HCT116 (cell line): ENCODE measurements around the gene HLCS. TPM values are rescaled to one million over a fixed set of nuclear protein-coding genes. Genes with fewer than 3 reads are reported as not detected.

ENCODE experiments used
- ATAC-seq: fragments of 200-7000 bp; cut with Tn5 transposase; 2 replicates; pipeline ENCODE4 v1.9.1; 2020; ENCODE audit warnings: mild to moderate bottlenecking, moderate library complexity
- BruUV-seq: library from RNA; stranded (reverse); fragments of 400-500 nt; replicated peaks from 2 replicates; lab custom pipeline; 2021; lab: Mats Ljungman, UMichigan
- CTCF ChIA-PET: fragments of 300-600 bp; sonication (Branson Sonifier 250); formaldehyde crosslinking; loops from one replicate; lab custom pipeline; 2021; ENCODE audit warnings: antibody characterized with exemption; lab: Charles Lee
- POLR2A ChIA-PET: fragments of 300-600, 350-600 bp; sonication (Branson Sonifier 250); formaldehyde crosslinking; loops from one replicate; lab custom pipeline; 2021; ENCODE audit warnings: antibody characterized with exemption; lab: Charles Lee
- RAD21 ChIA-PET, 2 experiments: fragments of 300-600 bp; sonication (Branson Sonifier 250); formaldehyde crosslinking; loops; one replicate each; lab custom pipeline; 2023; ENCODE audit warnings: low total read pairs in 2 of 2; ENCODE audit not compliant: uncharacterized antibody in 2 of 2, unreplicated experiment in 2 of 2, low non-redundant PET in 1 of 2; lab: Charles Lee
- DNase-seq: peaks from one replicate; pipeline ENCODE4 v3.0.0-alpha.2; 2010; ENCODE audit warnings: low read depth, low spot score
- H2AFZ ChIP-seq: fragments of 200-600 bp; shearing (Covaris generic), sonication (generic); 2 replicates; pipeline ENCODE4 v1.6.1; 2017; ENCODE audit warnings: low read depth, mixed run types, mixed read lengths, antibody characterized with exemption, low read length; ENCODE audit not compliant: poor library complexity, severe bottlenecking
- H3K27ac ChIP-seq: 2 replicates; pipeline ENCODE4 v1.5.1; 2012; ENCODE audit warnings: low read depth, low read length
- H3K27me3 ChIP-seq: fragments of 200-600 bp; sonication (generic); 2 replicates; pipeline ENCODE4 v1.6.1; 2016; ENCODE audit warnings: mixed run types, low read length, mixed read lengths; ENCODE audit not compliant: insufficient read depth
- H3K36me3 ChIP-seq, 2 experiments: fragments of 200-500 bp in 1 of 2; fragments of 200-600 bp in 1 of 2; sonication (Bioruptor generic) in 1 of 2; sonication (generic) in 1 of 2; 2 replicates each; pipeline versions ENCODE4 v1.5.1 to v1.6.1; 2014 to 2016; ENCODE audit warnings: low read length in 2 of 2, inconsistent platforms in 1 of 2, mixed read lengths in 1 of 2, mixed run types in 1 of 2; ENCODE audit not compliant: insufficient read depth in 2 of 2, control insufficient read depth in 1 of 2
- H3K4me1 ChIP-seq, 2 experiments: fragments of 200-600 bp in 1 of 2; sonication (generic) in 1 of 2; 2 replicates each; pipeline versions ENCODE4 v1.5.1 to v1.6.1; 2012 to 2017; ENCODE audit warnings: low read length in 2 of 2, inconsistent platforms in 1 of 2, mild to moderate bottlenecking in 1 of 2, mixed read lengths in 1 of 2, mixed run types in 1 of 2, moderate library complexity in 1 of 2; ENCODE audit not compliant: insufficient read depth in 2 of 2, control insufficient read depth in 1 of 2
- H3K4me2 ChIP-seq: fragments of 200-600 bp; sonication (generic); 2 replicates; pipeline ENCODE4 v1.6.1; 2017; ENCODE audit warnings: mixed run types, low read length, mixed read lengths
- H3K4me3 ChIP-seq, 2 experiments: fragments of 200-600 bp in 1 of 2; sonication (generic) in 1 of 2; replicated peaks in 1 of 2; 2 replicates each; pipeline ENCODE4 v1.5.1; 2011 to 2016; ENCODE audit warnings: low read length in 2 of 2, control low read depth in 1 of 2, low read depth in 1 of 2, mild to moderate bottlenecking in 1 of 2, mixed read lengths in 1 of 2, mixed run types in 1 of 2
- H3K79me2 ChIP-seq: fragments of 200-600 bp; sonication (generic); 2 replicates; pipeline ENCODE4 v1.6.1; 2017; ENCODE audit warnings: mild to moderate bottlenecking, mixed run types, low read length, moderate library complexity, mixed read lengths; ENCODE audit not compliant: insufficient read depth
- H3K9ac ChIP-seq: fragments of 200-600 bp; sonication (generic); 2 replicates; pipeline ENCODE4 v1.6.1; 2016; ENCODE audit warnings: low read length, mixed read lengths
- H3K9me2 ChIP-seq: fragments of 200-600 bp; sonication (generic), shearing (Covaris generic); 2 replicates; pipeline ENCODE4 v1.6.1; 2017; ENCODE audit warnings: mixed run types, mild to moderate bottlenecking, moderate library complexity; ENCODE audit not compliant: insufficient read depth
- H3K9me3 ChIP-seq, 2 experiments: fragments of 200-500 bp in 1 of 2; fragments of 200-600 bp in 1 of 2; sonication (Bioruptor generic) in 1 of 2; sonication (generic) in 1 of 2; 2 replicates each; pipeline ENCODE4 v1.6.1; 2014 to 2017; ENCODE audit warnings: low read length in 2 of 2, mixed read lengths in 2 of 2, inconsistent platforms in 1 of 2, low read depth in 1 of 2, mild to moderate bottlenecking in 1 of 2, mixed run types in 1 of 2, moderate library complexity in 1 of 2; ENCODE audit not compliant: control insufficient read depth in 1 of 2, insufficient read depth in 1 of 2
- H4K20me1 ChIP-seq: fragments of 200-600 bp; sonication (generic), shearing (Covaris generic); 2 replicates; pipeline ENCODE4 v1.6.1; 2017; ENCODE audit warnings: mixed run types, mild to moderate bottlenecking, moderate library complexity; ENCODE audit not compliant: insufficient read depth
- CEBPB ChIP-seq: IDR thresholded peaks from 2 replicates; pipeline ENCODE4 v1.6.1; 2012; ENCODE audit warnings: low read depth
- CTCF ChIP-seq, 3 experiments: fragments of 200-600 bp in 1 of 3; sonication (generic) in 1 of 3; IDR thresholded peaks in 2 of 3; conservative IDR thresholded peaks in 1 of 3; 2 replicates each; pipeline ENCODE4 v1.5.1; 2012 to 2017; ENCODE audit warnings: low read depth in 2 of 3, low read length in 2 of 3, antibody characterized with exemption in 1 of 3, borderline replicate concordance in 1 of 3, control low read depth in 1 of 3, mild to moderate bottlenecking in 1 of 3, mixed read lengths in 1 of 3, mixed run types in 1 of 3, moderate library complexity in 1 of 3; ENCODE audit not compliant: insufficient read depth in 1 of 3
- EZH2phosphoT487 ChIP-seq: fragments of 200-600 bp; IDR thresholded peaks from 2 replicates; pipeline ENCODE4 v1.6.1; 2018; ENCODE audit warnings: antibody characterized with exemption, borderline replicate concordance
- FOSL1 ChIP-seq: IDR thresholded peaks from 2 replicates; pipeline ENCODE4 v1.6.1; 2012; ENCODE audit warnings: low read depth
- JUND ChIP-seq: IDR thresholded peaks from 2 replicates; pipeline ENCODE4 v1.6.1; 2012
- POLR2A ChIP-seq: IDR thresholded peaks from 2 replicates; pipeline ENCODE4 v1.7.0; 2011; ENCODE audit warnings: borderline replicate concordance; ENCODE audit not compliant: insufficient read depth, insufficient read length; ENCODE audit errors: extremely low read depth
- SIN3A ChIP-seq: IDR thresholded peaks from 2 replicates; pipeline ENCODE4 v1.6.1; 2012; ENCODE audit warnings: low read depth
- SP1 ChIP-seq: IDR thresholded peaks from 2 replicates; pipeline ENCODE4 v1.6.1; 2012; ENCODE audit warnings: low read depth
- SRF ChIP-seq: IDR thresholded peaks from 2 replicates; pipeline ENCODE4 v1.6.1; 2012; ENCODE audit warnings: low read depth
- intact Hi-C: fragments of 100-400 bp; cut with micrococcal nuclease; formaldehyde crosslinking; loops from 2 replicates; pipeline ENCODE4 v1.10.0; 2022
- total RNA-seq: library from RNA; stranded (reverse); gene quantifications from one replicate; pipeline ENCODE4 v1.2.1, GENCODE V29; 2021; ENCODE audit not compliant: unreplicated experiment

Gene HLCS
- total RNA-seq, 1 experiment from 2014 or later = 18.5 TPM

GRCh38 chr21:36773117-36773516 lies 193.4 kb downstream of the HLCS start:
- RAD21 ChIA-PET = no interaction called here
- no peak overlapping the region for H3K27ac ChIP-seq
- no peak overlapping the region for H3K9ac ChIP-seq
- peaks cover 8 to 13% of the 10 kb centered on the region in 2 experiments for H3K4me1 ChIP-seq
- no peaks in the 10 kb centered on the region for H3K27me3 ChIP-seq
- no peaks in the 10 kb centered on the region for H3K9me3 ChIP-seq
- no peaks in the 10 kb centered on the region for H3K36me3 ChIP-seq
- no peaks in the 10 kb centered on the region for H3K79me2 ChIP-seq
- DNase-seq = no peak
- no peak overlapping the region for H2AFZ ChIP-seq
- H4K20me1 ChIP-seq = no peaks in the 10 kb centered on the region
- intact Hi-C loops = no loop called here
- no TSS peak for BruUV-seq
- H3K4me2 ChIP-seq = 0 out of 2 replicates have a peak overlapping the region, but pooled peaks have one; percentile 12
- POLR2A ChIA-PET = no interaction called here
- no peaks in the 10 kb centered on the region for H3K9me2 ChIP-seq
- CTCF ChIA-PET = interaction anchor here (1.0 kb wide), 1 partner anchor 142 kb away, joined by 3 read pairs; no protein-coding TSS in a partner anchor
- TF ChIP-seq CEBPB = no peak
- no peak for TF ChIP-seq JUND
- no peak for TF ChIP-seq SIN3A
- TF ChIP-seq SP1 = no peak
- no peak for TF ChIP-seq CTCF (IDR thresholded peaks at IDR 0.05 in 2 of 3, conservative IDR thresholded peaks at IDR 0.05 in 1 of 3; ENCODE audit: borderline replicate concordance in 1 of 3, insufficient read depth in 1 of 3, low read depth in 2 of 3, low read length in 2 of 3)
- TF ChIP-seq SRF = no peak
- TF ChIP-seq POLR2A = no peak
- no peak for TF ChIP-seq EZH2phosphoT487
- TF ChIP-seq FOSL1 = no peak
- ATAC-seq = peak; percentile 77
- no peak overlapping the region for H3K4me3 ChIP-seq
